HUES48 (cell line): ENCODE results near the gene FMOD.

ENCODE experiments used
- H3K27ac ChIP-seq: one replicate; pipeline ENCODE4 v1.7.0; 2013; ENCODE audit warnings: low read depth, low read length, inconsistent platforms
- H3K27me3 ChIP-seq: 2 replicates; pipeline ENCODE4 v1.6.1; 2013; ENCODE audit warnings: mild to moderate bottlenecking, low read length; ENCODE audit not compliant: control insufficient read depth, insufficient read depth
- H3K36me3 ChIP-seq: 2 replicates; pipeline ENCODE4 v1.6.1; 2013; ENCODE audit warnings: low read length; ENCODE audit not compliant: control insufficient read depth, insufficient read depth
- H3K4me1 ChIP-seq: 2 replicates; pipeline ENCODE4 v1.6.1; 2013; ENCODE audit warnings: mild to moderate bottlenecking, low read length; ENCODE audit not compliant: control insufficient read depth, insufficient read depth
- H3K4me3 ChIP-seq: 2 replicates; pipeline ENCODE4 v1.5.1; 2013; ENCODE audit warnings: mild to moderate bottlenecking, low read depth, low read length
- H3K9ac ChIP-seq: 2 replicates; pipeline ENCODE4 v1.6.1; 2013; ENCODE audit warnings: mild to moderate bottlenecking, low read depth, low read length, moderate library complexity
- H3K9me3 ChIP-seq: 2 replicates; pipeline ENCODE4 v1.6.1; 2013; ENCODE audit warnings: low read length; ENCODE audit not compliant: control insufficient read depth, insufficient read depth

Gene FMOD

DNA sequence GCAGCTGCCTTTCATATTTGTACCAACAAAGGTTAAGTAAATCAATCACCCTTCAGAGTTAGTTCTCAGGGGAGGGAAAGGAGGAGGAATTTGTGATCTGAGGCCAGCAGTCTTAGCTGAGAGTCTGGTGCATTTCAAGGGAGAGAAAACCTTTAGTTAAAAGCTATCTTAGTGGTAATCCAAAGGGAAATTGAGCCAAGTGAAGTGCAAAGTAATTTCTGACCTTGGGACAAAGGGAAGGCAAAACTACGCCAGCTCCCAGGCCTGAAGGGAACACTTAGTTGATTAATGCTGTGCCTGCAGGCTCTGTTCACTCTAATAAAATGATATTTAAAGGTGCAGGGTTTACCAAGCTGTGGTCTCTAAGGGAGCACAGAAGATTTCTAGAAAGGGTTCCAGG, 23.1 kb upstream of the FMOD start:
- Histone ChIP-seq H3K27me3 (no peaks in the 10 kb centered on the region), H3K36me3 (no peaks in the 10 kb centered on the region), H3K27ac (no peak overlapping the region), H3K4me1 (no peaks in the 10 kb centered on the region), H3K9ac (no peak overlapping the region), H3K4me3 (no peak overlapping the region), H3K9me3 (no peaks in the 10 kb centered on the region)

DNA sequence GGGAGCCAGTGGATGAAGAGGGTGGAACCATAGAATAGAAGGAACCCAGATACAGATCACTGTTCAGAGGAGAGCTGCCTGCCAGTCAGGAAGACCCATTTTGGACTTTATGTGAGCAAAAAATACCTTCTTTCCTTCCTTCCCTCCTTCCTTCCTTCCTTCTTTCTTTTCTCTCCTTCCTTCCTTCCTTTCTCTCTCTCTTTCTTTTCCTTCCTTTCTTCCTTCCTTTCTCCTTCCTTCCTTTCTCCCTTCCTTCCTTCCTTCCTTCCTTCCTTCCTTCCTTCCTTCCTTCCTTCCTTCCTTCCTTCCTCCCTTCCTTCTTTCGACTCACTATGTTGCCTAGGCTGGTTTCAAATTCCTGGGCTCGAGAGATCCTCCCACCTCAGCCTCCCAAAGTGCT, 22.1 kb upstream of the FMOD start:
- no peak overlapping the region for H3K27ac ChIP-seq
- H3K4me3 ChIP-seq: no peak overlapping the region
- H3K36me3 ChIP-seq: no peaks in the 10 kb centered on the region
- no peaks in the 10 kb centered on the region for H3K27me3 ChIP-seq
- H3K9me3 ChIP-seq: no peaks in the 10 kb centered on the region
- no peaks in the 10 kb centered on the region for H3K4me1 ChIP-seq
- no peak overlapping the region for H3K9ac ChIP-seq

DNA sequence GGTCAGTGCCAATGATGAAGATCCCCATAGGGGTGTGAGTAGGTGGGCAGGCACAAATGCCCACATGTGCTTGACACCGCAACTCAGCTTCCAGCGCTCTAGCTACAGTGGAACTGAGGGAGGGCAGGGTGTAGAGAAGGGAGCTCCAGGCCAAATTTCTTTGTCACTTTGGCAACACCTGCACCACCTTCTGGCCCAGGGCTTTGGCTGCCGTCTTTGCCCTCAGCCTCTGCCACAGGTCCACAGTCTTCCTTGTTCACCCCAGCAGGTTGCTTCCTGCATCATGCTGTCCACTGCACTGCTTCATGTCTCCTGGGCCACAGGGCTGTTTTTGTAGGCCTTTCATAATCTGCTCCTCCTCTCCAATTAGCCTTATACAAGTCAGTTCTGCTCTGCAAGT, 20.4 kb upstream of the FMOD start:
- Histone ChIP-seq H3K27me3 (no peaks in the 10 kb centered on the region), H3K27ac (no peak overlapping the region), H3K9ac (no peak overlapping the region), H3K4me3 (no peak overlapping the region), H3K9me3 (no peaks in the 10 kb centered on the region), H3K4me1 (no peaks in the 10 kb centered on the region), H3K36me3 (no peaks in the 10 kb centered on the region)

DNA sequence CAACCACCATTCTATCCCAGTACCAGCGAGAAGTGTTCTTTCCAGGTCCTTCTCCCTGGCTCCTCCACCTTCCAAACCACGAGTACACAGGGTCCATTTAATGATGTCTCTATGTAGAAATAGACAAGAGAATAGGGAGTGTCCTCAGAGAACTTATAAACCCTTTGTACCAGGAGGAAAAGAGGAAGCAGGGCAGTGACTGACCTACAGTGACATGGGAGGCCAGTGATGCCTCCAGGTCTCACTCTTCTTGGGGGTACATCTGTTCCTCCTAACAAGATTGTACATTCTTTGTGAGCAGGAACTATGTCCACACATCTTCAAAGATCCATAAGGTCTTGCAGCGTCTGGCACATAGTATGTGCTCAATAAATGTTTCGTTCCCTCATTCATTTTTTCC, 18.7 kb upstream of the FMOD start:
- Histone ChIP-seq H3K9me3 (no peaks in the 10 kb centered on the region), H3K36me3 (no peaks in the 10 kb centered on the region), H3K4me1 (no peaks in the 10 kb centered on the region), H3K4me3 (no peak overlapping the region), H3K27me3 (no peaks in the 10 kb centered on the region), H3K27ac (no peak overlapping the region), H3K9ac (no peak overlapping the region)

DNA sequence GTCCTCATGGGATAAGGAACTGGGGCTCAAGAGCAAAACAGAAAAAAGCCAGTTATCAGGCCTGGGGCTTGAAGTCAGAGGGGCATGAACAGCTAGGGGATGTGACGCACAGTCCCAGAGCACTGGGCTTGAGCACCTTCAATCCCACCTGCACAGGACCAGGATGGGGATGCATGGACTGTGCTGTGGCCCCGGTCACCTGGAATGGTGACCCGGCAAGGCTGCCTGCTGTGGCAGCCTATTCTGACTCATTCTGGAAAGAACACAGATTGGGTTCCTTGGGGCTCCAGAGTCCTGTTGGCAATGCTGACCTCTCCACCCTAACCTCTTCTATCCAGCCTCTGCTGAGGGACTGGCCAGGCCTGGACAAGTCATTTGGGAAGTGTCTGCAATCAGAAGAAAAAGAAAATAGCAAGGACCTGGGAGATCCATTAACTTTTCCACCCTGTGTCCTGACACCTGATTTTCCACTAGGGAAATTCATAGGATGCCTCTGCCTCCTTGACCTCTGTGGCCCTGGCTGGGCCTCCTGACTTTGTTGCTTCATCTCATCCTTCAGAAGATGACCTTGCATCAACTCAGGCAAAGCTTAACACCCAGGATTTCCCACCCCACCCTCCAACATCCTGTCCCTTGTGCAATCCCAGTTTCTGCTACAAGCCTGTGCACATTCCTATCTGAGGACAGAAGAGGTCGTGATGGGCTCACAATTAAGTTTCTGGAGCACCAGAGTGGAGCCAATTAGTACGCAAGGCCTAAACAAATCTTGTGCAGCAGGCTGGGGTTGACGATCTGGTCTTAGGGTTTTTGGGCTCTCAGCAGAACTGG, 17.9 kb upstream of the FMOD start:
- H3K4me3 ChIP-seq: no peak overlapping the region
- no peaks in the 10 kb centered on the region for H3K4me1 ChIP-seq
- H3K36me3 ChIP-seq: no peaks in the 10 kb centered on the region
- H3K27ac ChIP-seq: no peak overlapping the region
- no peaks in the 10 kb centered on the region for H3K9me3 ChIP-seq
- H3K27me3 ChIP-seq: no peaks in the 10 kb centered on the region
- no peak overlapping the region for H3K9ac ChIP-seq

DNA sequence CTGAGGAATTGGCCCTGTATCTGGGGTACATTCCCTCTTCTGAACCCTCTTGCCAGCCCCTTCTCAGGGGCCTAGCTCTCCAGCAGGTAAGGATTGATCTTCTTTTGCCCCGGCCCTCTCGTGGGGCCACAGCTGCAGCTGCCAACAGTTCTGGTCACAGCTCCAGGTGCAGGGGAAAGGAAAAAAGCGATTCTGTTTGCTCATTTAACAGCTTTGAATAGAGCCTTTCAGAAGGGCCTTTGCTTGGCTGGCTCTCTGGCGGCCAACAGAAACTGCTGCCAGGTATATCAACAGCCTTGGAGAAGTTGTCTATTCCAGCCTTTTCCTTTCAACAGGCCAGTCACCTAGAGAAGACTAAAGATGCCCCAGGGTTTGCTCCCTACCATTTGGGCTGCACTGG, 16.1 kb upstream of the FMOD start:
- no peak overlapping the region for H3K27ac ChIP-seq
- no peaks in the 10 kb centered on the region for H3K4me1 ChIP-seq
- H3K9ac ChIP-seq: no peak overlapping the region
- no peaks in the 10 kb centered on the region for H3K36me3 ChIP-seq
- no peaks in the 10 kb centered on the region for H3K27me3 ChIP-seq
- no peak overlapping the region for H3K4me3 ChIP-seq
- H3K9me3 ChIP-seq: no peaks in the 10 kb centered on the region

DNA sequence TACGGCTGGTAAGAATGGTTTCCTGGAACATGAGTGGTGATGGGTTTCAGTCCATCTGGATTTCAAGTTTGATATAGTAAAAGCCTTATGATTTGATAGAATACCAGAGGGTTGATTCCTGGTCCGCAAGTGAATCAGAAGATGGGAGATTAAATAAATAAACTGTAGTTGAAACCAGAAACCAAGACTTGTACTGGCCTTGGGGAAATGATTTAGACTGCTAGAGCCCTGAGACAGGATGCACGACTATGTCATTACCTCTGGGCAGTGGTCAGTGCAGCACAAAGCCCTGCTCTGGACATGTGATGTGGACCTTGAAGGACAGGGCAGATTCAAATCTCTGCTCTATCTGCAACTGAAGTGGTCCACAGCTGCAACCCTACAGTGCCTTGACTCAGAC, 15.6 kb upstream of the FMOD start:
- Histone ChIP-seq H3K27me3 (no peaks in the 10 kb centered on the region), H3K4me1 (no peaks in the 10 kb centered on the region), H3K4me3 (no peak overlapping the region), H3K36me3 (no peaks in the 10 kb centered on the region), H3K9ac (no peak overlapping the region), H3K9me3 (no peaks in the 10 kb centered on the region), H3K27ac (no peak overlapping the region)

DNA sequence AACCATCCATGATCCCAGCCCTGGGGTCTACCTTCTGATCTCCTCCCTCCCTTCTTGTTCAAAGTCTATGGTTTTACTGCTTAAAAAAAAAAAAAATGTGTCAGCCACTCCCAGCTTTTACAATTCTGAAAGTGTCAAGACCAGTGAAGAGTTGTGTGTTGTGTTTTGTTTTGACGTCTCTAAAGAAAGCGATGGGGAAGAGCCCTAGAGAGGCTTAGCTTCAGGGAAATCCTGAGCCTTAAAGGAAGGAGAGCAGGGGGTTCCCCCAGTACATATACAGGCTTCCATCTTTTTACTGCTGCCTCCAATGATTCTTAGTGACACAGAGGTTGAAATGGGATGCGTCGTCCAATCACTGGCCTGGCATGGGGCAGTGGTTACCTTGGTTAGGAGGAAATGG, 13.9 kb upstream of the FMOD start:
- Histone ChIP-seq H3K4me1 (no peaks in the 10 kb centered on the region), H3K9me3 (no peaks in the 10 kb centered on the region), H3K9ac (no peak overlapping the region), H3K4me3 (no peak overlapping the region), H3K27me3 (no peaks in the 10 kb centered on the region), H3K36me3 (no peaks in the 10 kb centered on the region), H3K27ac (no peak overlapping the region)

DNA sequence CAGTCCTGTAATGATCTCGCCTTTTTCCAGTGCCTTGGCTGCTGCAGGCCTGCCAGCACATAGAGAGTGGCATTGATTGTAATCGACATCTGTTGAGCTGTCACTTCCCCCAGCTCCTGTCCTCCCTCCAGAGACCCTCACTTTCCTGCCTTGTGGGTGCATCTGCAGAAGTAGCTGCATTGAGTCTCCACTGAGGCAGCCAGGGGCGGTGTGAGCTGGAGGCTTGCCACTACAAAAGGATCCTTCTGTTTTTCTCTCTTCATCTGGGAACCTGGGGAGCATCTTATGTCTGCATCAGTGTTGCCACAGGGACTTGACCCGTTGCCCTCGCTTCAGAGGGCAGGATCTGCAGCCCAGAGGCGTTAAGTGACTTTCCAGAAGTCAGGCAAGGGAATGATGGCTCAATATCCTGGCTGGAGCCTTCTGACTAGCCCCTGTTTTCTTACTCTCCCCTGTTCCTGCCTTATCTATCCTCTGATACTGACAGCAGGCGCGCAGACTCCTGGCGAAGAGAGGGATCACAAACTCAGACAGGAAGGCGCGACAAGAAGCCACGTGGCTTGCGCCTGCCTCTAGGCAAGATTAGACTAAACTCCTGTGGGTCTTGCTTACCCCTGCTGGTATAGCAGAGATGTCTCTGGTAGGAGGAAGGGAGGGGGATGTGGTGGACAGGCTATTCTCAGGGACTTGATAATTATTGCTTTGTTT, 13.3 kb upstream of the FMOD start:
- Histone ChIP-seq H3K9me3 (no peaks in the 10 kb centered on the region), H3K4me1 (no peaks in the 10 kb centered on the region), H3K36me3 (no peaks in the 10 kb centered on the region), H3K27me3 (no peaks in the 10 kb centered on the region), H3K9ac (no peak overlapping the region), H3K4me3 (no peak overlapping the region), H3K27ac (peak overlapping the region; percentile 7)

DNA sequence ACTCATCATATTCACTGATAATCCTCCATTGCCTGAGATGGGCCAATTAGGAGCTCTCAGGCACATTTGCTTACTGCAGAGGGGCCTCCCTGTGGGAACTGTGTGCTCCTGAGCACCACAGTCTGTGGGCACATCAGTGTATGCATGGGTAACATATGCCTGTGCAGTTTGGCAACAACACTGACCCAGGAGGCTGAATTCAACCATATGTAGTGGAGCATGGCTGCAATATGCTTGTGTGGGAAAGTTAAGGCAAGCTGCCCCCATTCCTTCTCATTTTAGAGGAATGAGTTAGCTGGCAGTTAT, 11.8 kb upstream of the FMOD start:
- Histone ChIP-seq H3K4me3 (no peak overlapping the region), H3K4me1 (no peaks in the 10 kb centered on the region), H3K27me3 (no peaks in the 10 kb centered on the region), H3K9ac (no peak overlapping the region), H3K27ac (no peak overlapping the region), H3K36me3 (no peaks in the 10 kb centered on the region), H3K9me3 (no peaks in the 10 kb centered on the region)

DNA sequence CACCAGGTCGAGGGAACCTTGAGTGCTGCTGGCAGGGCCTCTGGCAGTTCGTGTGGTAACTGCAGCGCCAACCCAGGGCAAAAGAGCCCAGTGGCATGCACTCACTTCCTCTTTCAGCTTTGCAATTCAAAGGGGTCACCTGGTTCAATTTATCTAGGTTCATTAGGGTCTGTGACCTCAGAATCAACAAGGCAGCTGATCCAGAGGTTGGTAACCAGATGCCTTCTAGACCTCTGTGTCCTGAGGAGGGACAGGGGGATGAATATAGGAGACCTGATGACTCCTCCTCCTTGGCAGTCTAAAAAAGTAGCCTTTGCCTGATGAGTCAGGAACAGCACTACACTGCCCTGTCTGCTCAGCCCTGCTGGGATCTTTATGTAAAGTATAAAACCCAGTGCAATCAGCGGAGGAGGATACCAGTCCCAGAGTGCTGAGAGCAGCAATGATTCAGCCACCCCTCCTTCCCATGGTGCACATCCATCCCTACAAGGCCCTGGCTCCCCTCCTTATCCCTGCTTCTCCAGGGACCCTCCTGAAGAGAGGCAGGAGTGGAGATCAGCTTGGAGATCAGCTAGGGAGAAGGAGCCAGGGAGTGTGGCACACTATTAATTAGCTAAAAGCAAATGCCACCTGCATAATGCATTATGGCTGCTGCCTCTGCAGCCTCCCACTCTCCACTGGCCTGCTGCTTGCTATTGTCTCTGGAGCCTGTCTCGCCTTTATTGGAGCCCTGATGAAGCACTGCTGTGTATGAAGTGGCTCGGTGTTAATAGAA, 11.2 kb upstream of the FMOD start:
- H3K36me3 ChIP-seq: no peaks in the 10 kb centered on the region
- H3K27ac ChIP-seq: no peak overlapping the region
- H3K9me3 ChIP-seq: no peaks in the 10 kb centered on the region
- H3K4me1 ChIP-seq: no peaks in the 10 kb centered on the region
- no peaks in the 10 kb centered on the region; the same call in 1 of the 2 replicates for H3K27me3 ChIP-seq
- H3K9ac ChIP-seq: no peak overlapping the region
- H3K4me3 ChIP-seq: no peak overlapping the region
